Ascending aorta (tissue), 2 donors: ENCODE measurements around the gene PTGDS. TPM values are rescaled to one million over a fixed set of nuclear protein-coding genes. Genes with fewer than 3 reads are reported as not detected.

Experiments
- DNase-seq, 2 donors: peaks; one replicate each; pipeline ENCODE4 v3.0.0-alpha.2; 2019; ENCODE audit warnings: low spot score in 2 of 2
- H3K27ac ChIP-seq, 2 donors: fragments of 200-600 bp; sonication (generic); one replicate each; pipeline ENCODE4 v1.5.1; 2016 to 2017; ENCODE audit warnings: mild to moderate bottlenecking in 1 of 2
- H3K27me3 ChIP-seq: fragments of 200-600 bp; sonication (generic); one replicate; pipeline ENCODE4 v1.5.1; 2017
- H3K36me3 ChIP-seq, 2 donors: fragments of 200-600 bp; sonication (generic); one replicate each; pipeline ENCODE4 v1.5.1; 2016
- H3K4me1 ChIP-seq, 2 donors: fragments of 200-600 bp; sonication (generic); one replicate each; pipeline ENCODE4 v1.5.1; 2016 to 2017; ENCODE audit warnings: mild to moderate bottlenecking in 1 of 2
- H3K4me3 ChIP-seq, 2 donors: fragments of 200-600 bp; sonication (generic); one replicate each; pipeline ENCODE4 v1.5.1; 2016 to 2017; ENCODE audit warnings: mild to moderate bottlenecking in 1 of 2
- H3K9me3 ChIP-seq, 2 donors: fragments of 200-600 bp; sonication (generic); one replicate each; pipeline ENCODE4 v1.5.1; 2016
- intact Hi-C: fragments of 100-400 bp; cut with DNase I; formaldehyde crosslinking; loops from one replicate; pipeline ENCODE4 v1.15.1; 2023
- total RNA-seq: library from RNA; depleted of rRNA; stranded (reverse); fragments of >200 nt; gene quantifications from one replicate; pipeline ENCODE4 v1.1.0, GENCODE V29; 2016
- TF ChIP-seq, protein P1 (sequence below), 3 experiments: fragments of 200-600 bp in 2 of 3; fragments of 450-650 bp in 1 of 3; sonication (generic) in 2 of 3; IDR thresholded peaks; one replicate each; pipeline ENCODE4 v1.5.1; 2016 to 2019; ENCODE audit warnings: antibody characterized with exemption in 3 of 3, mild to moderate bottlenecking in 1 of 3, moderate library complexity in 1 of 3

The PTGDS gene
- total RNA-seq, 1 donor from 2014 or later, result 68.3 TPM

- intact Hi-C loops, result no loop called here
- H3K27me3 ChIP-seq, result no peaks in the 10 kb centered on the region
- H3K9me3 ChIP-seq, result no peaks in the 10 kb centered on the region
- no peak overlapping the region for H3K4me3 ChIP-seq
- H3K27ac ChIP-seq, result no peak overlapping the region
- no peak for DNase-seq
- H3K4me1 ChIP-seq, result peaks cover 5 to 14% of the 10 kb centered on the region in 2 donors
- no peaks in the 10 kb centered on the region for H3K36me3 ChIP-seq
- TF ChIP-seq, protein P1, sequence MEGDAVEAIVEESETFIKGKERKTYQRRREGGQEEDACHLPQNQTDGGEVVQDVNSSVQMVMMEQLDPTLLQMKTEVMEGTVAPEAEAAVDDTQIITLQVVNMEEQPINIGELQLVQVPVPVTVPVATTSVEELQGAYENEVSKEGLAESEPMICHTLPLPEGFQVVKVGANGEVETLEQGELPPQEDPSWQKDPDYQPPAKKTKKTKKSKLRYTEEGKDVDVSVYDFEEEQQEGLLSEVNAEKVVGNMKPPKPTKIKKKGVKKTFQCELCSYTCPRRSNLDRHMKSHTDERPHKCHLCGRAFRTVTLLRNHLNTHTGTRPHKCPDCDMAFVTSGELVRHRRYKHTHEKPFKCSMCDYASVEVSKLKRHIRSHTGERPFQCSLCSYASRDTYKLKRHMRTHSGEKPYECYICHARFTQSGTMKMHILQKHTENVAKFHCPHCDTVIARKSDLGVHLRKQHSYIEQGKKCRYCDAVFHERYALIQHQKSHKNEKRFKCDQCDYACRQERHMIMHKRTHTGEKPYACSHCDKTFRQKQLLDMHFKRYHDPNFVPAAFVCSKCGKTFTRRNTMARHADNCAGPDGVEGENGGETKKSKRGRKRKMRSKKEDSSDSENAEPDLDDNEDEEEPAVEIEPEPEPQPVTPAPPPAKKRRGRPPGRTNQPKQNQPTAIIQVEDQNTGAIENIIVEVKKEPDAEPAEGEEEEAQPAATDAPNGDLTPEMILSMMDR (IDR thresholded peaks at IDR 0.05), result no peak
Measured at GRCh38 chr9:136958473-136958872, 18.8 kb upstream of the PTGDS start.

DNA sequence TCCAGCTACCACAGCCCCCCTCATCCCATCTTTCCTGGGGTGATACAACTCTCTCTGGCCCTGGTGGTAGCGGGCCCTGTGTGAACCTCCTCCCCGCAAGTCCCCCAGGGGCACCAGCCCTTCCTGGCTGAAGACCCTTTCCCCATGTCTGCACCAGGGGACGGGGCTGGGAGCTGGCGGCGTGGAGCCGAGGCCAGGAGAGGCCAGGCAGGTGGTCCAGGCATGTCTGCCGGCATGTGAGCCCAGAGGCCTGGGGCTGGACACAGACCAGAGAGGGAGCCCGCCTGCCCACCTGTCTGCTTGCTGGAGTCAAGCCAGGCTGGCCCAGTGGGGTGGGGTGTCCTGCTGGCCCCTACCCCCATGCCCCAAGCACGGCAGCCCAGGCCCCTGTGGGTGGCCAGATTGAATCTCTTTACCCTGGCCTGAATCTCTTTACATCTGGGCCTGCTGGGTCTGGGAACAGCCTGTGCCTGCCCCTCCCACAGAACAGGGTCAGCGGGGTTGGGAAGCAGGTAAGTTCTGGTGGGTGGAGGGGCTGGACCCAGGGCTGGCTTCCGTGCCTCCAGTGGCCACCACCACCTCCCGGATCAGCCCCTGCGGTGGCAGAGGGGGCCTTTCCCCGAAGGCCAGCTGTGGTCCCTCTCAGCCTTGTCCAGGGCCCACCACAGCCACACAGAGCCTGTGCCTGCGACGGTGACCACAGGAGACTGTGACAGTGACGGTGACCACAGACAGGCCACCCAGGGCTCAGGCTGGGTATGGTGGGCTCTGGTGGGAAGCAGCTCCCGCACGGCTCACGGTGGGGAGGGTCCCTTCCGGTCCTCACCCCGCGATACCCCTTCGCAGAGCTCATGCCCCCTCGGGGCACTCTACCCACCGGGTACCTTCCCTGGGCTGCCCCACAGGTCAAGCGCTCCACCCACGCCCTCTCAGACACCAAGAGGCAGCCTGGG, 18.1 kb upstream of the PTGDS start:
- no peak for DNase-seq
- Histone ChIP-seq H3K4me1 (peaks cover 5 to 14% of the 10 kb centered on the region in 2 donors), H3K4me3 (no peak overlapping the region), H3K27ac (no peak overlapping the region), H3K36me3 (no peaks in the 10 kb centered on the region), H3K9me3 (no peaks in the 10 kb centered on the region), H3K27me3 (no peaks in the 10 kb centered on the region)
- TF ChIP-seq, protein P1 (IDR thresholded peaks at IDR 0.05), result no peak
- intact Hi-C loops, result no loop called here

DNA sequence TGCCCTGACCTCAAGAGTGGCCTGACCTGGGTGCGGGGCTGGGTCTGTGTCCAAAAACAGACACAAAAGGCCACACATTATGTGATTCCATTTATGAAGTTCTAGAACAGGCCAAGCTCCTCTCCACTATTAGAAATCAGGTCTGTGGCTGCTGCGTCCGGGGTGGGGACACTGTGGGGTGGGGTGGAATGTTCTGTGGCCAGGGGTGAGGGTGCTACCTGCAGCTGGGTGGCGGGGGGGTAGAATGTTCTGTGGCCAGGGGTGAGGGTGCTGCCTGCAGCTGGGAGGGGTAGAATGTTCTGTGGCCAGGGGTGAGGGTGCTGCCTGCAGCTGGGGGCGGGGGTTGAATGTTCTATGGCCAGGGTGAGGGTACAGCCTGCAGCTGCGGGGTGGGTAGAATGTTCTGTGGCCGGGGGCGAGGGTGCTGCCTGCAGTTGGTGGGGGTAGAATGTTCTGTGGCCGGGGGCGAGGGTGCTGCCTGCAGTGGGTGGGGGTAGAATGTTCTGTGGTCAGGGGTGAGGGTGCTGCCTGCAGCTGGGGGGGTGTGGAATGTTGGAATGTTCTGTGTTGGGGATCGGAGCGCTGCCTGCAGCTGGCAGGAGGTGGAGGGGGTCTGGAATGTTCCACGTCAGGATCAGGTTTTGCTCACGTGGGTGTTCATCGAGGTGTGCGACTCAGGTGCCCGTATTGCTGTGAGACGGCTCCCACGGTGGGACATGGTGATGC, 16.9 kb upstream of the PTGDS start:
- H3K27ac ChIP-seq, result peak overlapping the region in 1 of 2 donors; percentile 54

DNA sequence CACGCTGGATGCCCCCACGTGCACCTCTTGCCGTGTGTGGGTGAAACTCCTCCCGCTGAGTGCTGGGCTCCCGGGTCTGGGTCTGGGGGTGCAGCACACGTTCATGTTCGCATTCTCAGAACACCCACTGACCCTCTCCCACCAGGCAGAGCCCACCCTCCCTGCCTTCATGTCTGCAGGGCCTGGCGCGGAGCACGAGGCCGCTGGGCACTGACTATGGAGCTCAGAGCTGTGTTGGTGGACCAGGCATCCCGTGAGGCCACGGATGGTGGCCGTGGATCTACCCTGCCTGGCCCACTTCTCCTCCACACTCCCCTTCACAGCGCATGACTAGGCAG, 16.4 kb upstream of the PTGDS start:
- peak overlapping the region; percentile 54 to 55 for H3K27ac ChIP-seq
- intact Hi-C loops, result no loop called here
- no peaks in the 10 kb centered on the region for H3K9me3 ChIP-seq
- TF ChIP-seq, protein P1 (IDR thresholded peaks at IDR 0.05), result no peak
- no peak overlapping the region for H3K4me3 ChIP-seq
- H3K4me1 ChIP-seq, result peaks cover 5 to 14% of the 10 kb centered on the region in 2 donors
- no peak for DNase-seq
- no peaks in the 10 kb centered on the region for H3K27me3 ChIP-seq
- H3K36me3 ChIP-seq, result no peaks in the 10 kb centered on the region

More for the DNA sequence above, 16.9 kb upstream of the PTGDS start:
- H3K9me3 ChIP-seq, result no peaks in the 10 kb centered on the region
- TF ChIP-seq, protein P1 (IDR thresholded peaks at IDR 0.05), result no peak
- no peaks in the 10 kb centered on the region for H3K27me3 ChIP-seq
- no peak for DNase-seq
- intact Hi-C loops, result no loop called here
- H3K4me3 ChIP-seq, result no peak overlapping the region
- H3K4me1 ChIP-seq, result peaks cover 5 to 14% of the 10 kb centered on the region in 2 donors
- H3K36me3 ChIP-seq, result no peaks in the 10 kb centered on the region

DNA sequence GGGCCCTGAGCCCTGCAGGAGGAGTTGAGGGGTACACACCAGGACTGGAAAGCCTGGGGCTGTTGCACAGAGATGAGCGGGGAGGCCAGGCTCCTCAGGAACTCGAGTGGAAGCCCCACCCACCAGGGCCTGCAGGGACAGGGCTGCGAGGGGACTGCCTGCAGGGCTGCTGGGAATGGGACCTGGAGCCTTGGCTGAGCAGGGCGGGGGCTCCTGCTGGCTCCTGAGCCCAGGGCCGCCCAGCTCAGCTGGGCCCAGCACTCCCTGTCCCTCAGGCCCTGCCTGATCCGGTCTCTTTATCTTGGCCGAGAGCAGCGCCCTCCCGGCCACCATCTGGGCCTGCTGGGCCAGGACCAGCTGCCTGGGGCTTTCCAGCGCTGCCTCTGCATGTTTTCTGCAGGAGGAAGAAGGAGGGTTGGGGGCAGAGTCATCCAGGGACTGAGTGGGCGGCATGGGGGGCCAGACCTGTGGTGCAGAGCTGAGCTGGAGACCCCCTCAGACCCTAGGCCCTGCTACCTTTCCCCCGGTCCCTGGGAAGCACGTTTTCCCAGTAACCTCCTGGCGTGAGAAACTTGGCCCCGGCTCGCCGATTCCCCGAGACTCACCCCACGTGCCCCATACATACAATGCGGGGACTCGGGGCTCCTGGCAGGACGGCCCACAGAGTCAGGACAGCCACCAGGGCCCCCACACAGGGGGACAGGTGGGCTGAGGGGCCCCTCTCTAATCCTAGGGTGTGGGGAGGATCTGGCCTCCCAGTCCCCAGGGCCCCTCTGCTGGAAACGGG, 15.8 kb upstream of the PTGDS start:
- H3K9me3 ChIP-seq, result no peaks in the 10 kb centered on the region
- H3K27me3 ChIP-seq, result no peaks in the 10 kb centered on the region
- H3K4me1 ChIP-seq, result peaks cover 5 to 14% of the 10 kb centered on the region in 2 donors
- intact Hi-C loops, result no loop called here
- peak overlapping the region; percentile 54 to 55 for H3K27ac ChIP-seq
- no peaks in the 10 kb centered on the region for H3K36me3 ChIP-seq
- H3K4me3 ChIP-seq, result no peak overlapping the region
- no peak for DNase-seq
- TF ChIP-seq, protein P1 (IDR thresholded peaks at IDR 0.05), result no peak
